Testis (tissue), 3 donors: ENCODE data around the gene TSPAN7. TPM values are rescaled to one million over a fixed set of nuclear protein-coding genes. Genes with fewer than 3 reads are reported as not detected.

ENCODE experiments used
- DNase-seq: peaks from one replicate; pipeline ENCODE4 v3.0.0-alpha.2; 2019
- H3K27ac ChIP-seq, 2 donors: fragments of 200-600 bp; sonication (generic); one replicate each; pipeline ENCODE4 v1.5.1; 2019
- H3K27me3 ChIP-seq: fragments of 200-600 bp; sonication (generic); one replicate; pipeline ENCODE4 v1.5.1; 2019
- H3K36me3 ChIP-seq: fragments of 200-600 bp; sonication (generic); one replicate; pipeline ENCODE4 v1.5.1; 2017; ENCODE audit warnings: low read depth; ENCODE audit errors: missing control alignments
- H3K4me1 ChIP-seq: fragments of 200-600 bp; sonication (generic); one replicate; pipeline ENCODE4 v1.5.1; 2019
- H3K4me3 ChIP-seq, 2 donors: fragments of 200-600 bp; sonication (generic); one replicate each; pipeline ENCODE4 v1.5.1; 2017 to 2019
- H3K9me3 ChIP-seq: fragments of 200-600 bp; sonication (generic); one replicate; pipeline ENCODE4 v1.5.1; 2017
- CTCF ChIP-seq, 3 experiments: fragments of 450-650 bp in 2 of 3; fragments of 200-600 bp in 1 of 3; sonication (generic) in 1 of 3; IDR thresholded peaks; one replicate each; pipeline ENCODE4 v1.5.1; 2016 to 2019; ENCODE audit warnings: antibody characterized with exemption in 3 of 3, mild to moderate bottlenecking in 2 of 3, moderate library complexity in 1 of 3
- POLR2A ChIP-seq: fragments of 450-650 bp; IDR thresholded peaks from one replicate; pipeline ENCODE4 v1.6.1; 2017; ENCODE audit warnings: antibody characterized with exemption, mild to moderate bottlenecking, moderate library complexity
- WGBS, 2 donors: methylation state at CpG; one replicate each; pipeline ENCODE4 v1.1.5; 2018; 5-methylcytosine and 5-hydroxymethylcytosine counted together
- intact Hi-C: fragments of 100-400 bp; cut with DNase I; formaldehyde crosslinking; loops from one replicate; pipeline ENCODE4 v1.15.1; 2023; ENCODE audit warnings: low total_unique reads
- polyA plus RNA-seq: library from polyadenylated mRNA; stranded (reverse); fragments of 350-450 nt; fragmentation: Illumina TruSeq; extraction: RNeasy Lipid Tissue Mini Kit (QIAGEN cat#74804); gene quantifications from one replicate; pipeline ENCODE4 v1.2.3, GENCODE V29; 2014; ENCODE audit warnings: low read depth, low replicate concordance; ENCODE audit not compliant: insufficient read depth
- total RNA-seq, 2 donors: library from RNA; depleted of rRNA; stranded (reverse); fragments of >200 nt; gene quantifications; one replicate each; pipeline ENCODE4 v1.2.3, GENCODE V29; 2016

Gene TSPAN7
- total and polyA plus RNA-seq, 3 donors from 2014 or later: 5.7 to 21.5 (median 6.4) TPM

GRCh38 chrX:38692961-38693360 lies 131.6 kb downstream of the TSPAN7 start:
- Histone ChIP-seq H3K36me3 (no peaks in the 10 kb centered on the region), H3K27ac (no peak overlapping the region), H3K4me3 (no peak overlapping the region), H3K4me1 (no peaks in the 10 kb centered on the region), H3K27me3 (no peaks in the 10 kb centered on the region), H3K9me3 (no peaks in the 10 kb centered on the region)
- DNase-seq: no peak
- no peak for TF ChIP-seq POLR2A
- no peak for TF ChIP-seq CTCF (IDR thresholded peaks at IDR 0.05)
- intact Hi-C loops: no loop called here

GRCh38 chrX:38694394-38694793 lies 133.1 kb downstream of the TSPAN7 start:
- no peak overlapping the region for H3K4me3 ChIP-seq
- H3K27me3 ChIP-seq: no peaks in the 10 kb centered on the region
- TF ChIP-seq CTCF (IDR thresholded peaks at IDR 0.05): no peak
- TF ChIP-seq POLR2A: no peak
- 85 to 86% methylated on average over 5 of the region's 5 CpGs for WGBS, 2 donors
- H3K9me3 ChIP-seq: no peaks in the 10 kb centered on the region
- no peak overlapping the region for H3K27ac ChIP-seq
- intact Hi-C loops: no loop called here
- DNase-seq: no peak
- H3K4me1 ChIP-seq: no peaks in the 10 kb centered on the region
- H3K36me3 ChIP-seq: no peaks in the 10 kb centered on the region

- DNase-seq: no peak
- H3K27ac ChIP-seq: no peak overlapping the region
- intact Hi-C loops: no loop called here
- no peaks in the 10 kb centered on the region for H3K27me3 ChIP-seq
- 81 to 84% methylated on average over 3 of the region's 3 CpGs for WGBS, 2 donors
- no peaks in the 10 kb centered on the region for H3K36me3 ChIP-seq
- H3K4me3 ChIP-seq: no peak overlapping the region
- H3K4me1 ChIP-seq: no peaks in the 10 kb centered on the region
- TF ChIP-seq POLR2A (no peak), CTCF (IDR thresholded peaks at IDR 0.05) (no peak)
- H3K9me3 ChIP-seq: no peaks in the 10 kb centered on the region
Observed at GRCh38 chrX:38697461-38697860, 136.1 kb downstream of the TSPAN7 start.

GRCh38 chrX:38699121-38699520 lies 137.8 kb downstream of the TSPAN7 start:
- Histone ChIP-seq H3K4me3 (no peak overlapping the region), H3K27me3 (no peaks in the 10 kb centered on the region), H3K9me3 (no peaks in the 10 kb centered on the region), H3K36me3 (no peaks in the 10 kb centered on the region), H3K4me1 (no peaks in the 10 kb centered on the region), H3K27ac (no peak overlapping the region)
- TF ChIP-seq CTCF (IDR thresholded peaks at IDR 0.05): no peak
- no peak for TF ChIP-seq POLR2A
- intact Hi-C loops: no loop called here
- 48 to 70% methylated on average over 2 to 3 of the region's 3 CpGs for WGBS, 2 donors
- DNase-seq: no peak

- TF ChIP-seq POLR2A (no peak), CTCF (IDR thresholded peaks at IDR 0.05) (no peak)
- intact Hi-C loops: no loop called here
- no peaks in the 10 kb centered on the region for H3K4me1 ChIP-seq
- DNase-seq: no peak
- 35 to 50% methylated on average over 1 of the region's 1 CpG for WGBS, 2 donors
- no peak overlapping the region for H3K27ac ChIP-seq
- no peak overlapping the region for H3K4me3 ChIP-seq
- no peaks in the 10 kb centered on the region for H3K36me3 ChIP-seq
- H3K9me3 ChIP-seq: no peaks in the 10 kb centered on the region
- H3K27me3 ChIP-seq: no peaks in the 10 kb centered on the region
Observed at GRCh38 chrX:38699696-38700095, 138.4 kb downstream of the TSPAN7 start.
